Measurements from ENCODE around the gene FGD4.
A peak's percentile ranks its signal among the peaks of the same experiment; 100 is the strongest.
"Not testable (repeated sequence)": the region's sequence is repeated elsewhere in the genome, so short reads cannot be mapped to it uniquely, and the experiment has no call there.

The FGD4 gene

DNA sequence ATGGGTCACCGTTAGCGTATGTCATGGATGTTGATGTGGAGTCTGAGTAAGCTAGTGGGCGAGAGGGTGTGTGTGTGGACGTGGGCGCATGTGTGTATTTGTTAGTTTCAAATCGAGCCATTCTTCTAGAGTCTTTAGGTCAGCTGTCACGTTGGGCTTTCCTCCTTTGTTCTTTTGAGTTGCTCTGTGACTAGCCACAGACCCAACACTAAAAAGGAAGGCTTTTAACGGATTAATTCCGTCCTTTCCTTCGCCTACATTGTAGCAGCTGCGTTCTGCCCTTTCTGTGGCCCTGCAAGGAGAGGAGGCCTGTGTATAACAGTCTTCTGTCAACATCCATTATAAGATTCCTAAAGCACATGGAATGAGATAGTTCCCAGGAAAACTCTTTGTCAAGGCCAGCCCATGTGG, 162.6 kb downstream of the FGD4 start:
- peak; percentile 67 for DNase-seq (ENCODE audit: low spot score)

DNA sequence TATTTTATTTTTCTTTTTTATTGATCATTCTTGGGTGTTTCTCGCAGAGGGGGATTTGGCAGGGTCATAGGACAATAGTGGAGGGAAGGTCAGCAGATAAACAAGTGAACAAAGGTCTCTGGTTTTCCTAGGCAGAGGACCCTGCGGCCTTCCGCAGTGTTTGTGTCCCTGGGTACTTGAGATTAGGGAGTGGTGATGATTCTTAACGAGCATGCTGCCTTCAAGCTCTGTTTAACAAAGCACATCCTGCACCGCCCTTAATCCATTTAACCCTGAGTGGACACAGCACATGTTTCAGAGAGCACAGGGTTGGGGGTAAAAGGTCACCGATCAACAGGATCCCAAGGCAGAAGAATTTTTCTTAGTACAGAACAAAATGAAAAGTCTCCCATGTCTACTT, 163.1 kb downstream of the FGD4 start:
- not testable (repeated sequence) for DNase-seq (ENCODE audit: low spot score)

DNA sequence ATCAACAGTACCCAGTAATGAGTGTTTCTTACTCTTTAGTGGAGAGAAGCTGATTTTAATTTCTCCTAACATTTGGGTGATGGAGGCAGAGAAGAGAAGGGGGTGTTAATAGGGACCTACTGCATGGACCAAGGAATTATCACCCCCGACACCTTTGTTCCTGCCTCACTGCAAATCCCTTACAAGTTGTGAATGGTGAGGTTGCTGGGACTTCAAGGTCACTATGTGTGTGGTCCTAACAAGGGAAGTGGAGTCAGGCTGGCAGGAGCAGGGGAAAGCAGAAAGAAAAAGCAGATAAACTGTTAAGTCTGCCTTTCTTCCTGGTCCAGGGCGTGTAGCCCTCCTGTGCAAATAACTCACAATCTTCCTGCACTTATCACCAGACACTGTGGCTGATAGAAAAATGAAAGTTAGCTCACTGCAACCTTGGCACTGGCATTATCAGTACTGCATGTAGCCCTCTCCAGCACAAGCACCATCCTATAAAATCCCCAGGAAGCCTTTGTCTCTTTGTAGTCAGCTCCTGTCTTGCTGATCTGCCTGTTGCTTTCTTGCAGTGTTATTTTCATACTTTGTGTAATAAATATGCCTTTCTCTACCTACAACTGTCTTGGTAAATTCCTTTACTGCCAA, 167.4 kb downstream of the FGD4 start:
- no peak for DNase-seq (ENCODE audit: low spot score)

- DNase-seq (ENCODE audit: low spot score): no peak
These were observed 167.9 kb downstream of the FGD4 start for GRCh38 chr12:32567296-32567674.

GRCh38 chr12:32568228-32568627, 168.9 kb downstream of the FGD4 start:
- no peak for DNase-seq (ENCODE audit: low spot score)

GRCh38 chr12:32569259-32569658, 169.9 kb downstream of the FGD4 start:
- DNase-seq (ENCODE audit: low spot score): no peak

DNA sequence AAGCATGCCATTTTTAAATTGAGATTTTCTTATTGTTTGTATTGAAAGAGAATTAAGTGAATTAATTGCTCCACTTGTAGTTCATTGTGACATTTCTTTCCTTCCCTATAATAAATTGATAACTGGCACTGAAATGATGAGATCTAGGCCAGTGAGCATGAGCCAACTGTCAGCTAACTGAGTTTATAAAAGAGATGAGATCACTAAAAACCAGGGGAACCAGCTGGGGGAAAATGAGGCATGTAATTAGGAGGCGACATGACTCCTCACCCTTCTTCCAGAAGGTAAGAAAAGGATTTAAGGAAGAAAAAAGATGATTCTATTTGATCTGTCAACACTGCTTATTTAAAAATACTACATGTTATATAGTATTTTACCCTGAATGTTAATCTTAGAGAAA, 175.2 kb downstream of the FGD4 start:
- no peak for DNase-seq (ENCODE audit: low spot score)

GRCh38 chr12:32577328-32577727, 178.0 kb downstream of the FGD4 start:
- DNase-seq (ENCODE audit: low spot score): no peak

GRCh38 chr12:32583534-32583933, 184.2 kb downstream of the FGD4 start:
- no peak for DNase-seq (ENCODE audit: low spot score)

- no peak for DNase-seq (ENCODE audit: low spot score)
These were observed 186.3 kb downstream of the FGD4 start for GRCh38 chr12:32585680-32586079.

GRCh38 chr12:32586390-32586789, 187.0 kb downstream of the FGD4 start:
- DNase-seq (ENCODE audit: low spot score): no peak

DNA sequence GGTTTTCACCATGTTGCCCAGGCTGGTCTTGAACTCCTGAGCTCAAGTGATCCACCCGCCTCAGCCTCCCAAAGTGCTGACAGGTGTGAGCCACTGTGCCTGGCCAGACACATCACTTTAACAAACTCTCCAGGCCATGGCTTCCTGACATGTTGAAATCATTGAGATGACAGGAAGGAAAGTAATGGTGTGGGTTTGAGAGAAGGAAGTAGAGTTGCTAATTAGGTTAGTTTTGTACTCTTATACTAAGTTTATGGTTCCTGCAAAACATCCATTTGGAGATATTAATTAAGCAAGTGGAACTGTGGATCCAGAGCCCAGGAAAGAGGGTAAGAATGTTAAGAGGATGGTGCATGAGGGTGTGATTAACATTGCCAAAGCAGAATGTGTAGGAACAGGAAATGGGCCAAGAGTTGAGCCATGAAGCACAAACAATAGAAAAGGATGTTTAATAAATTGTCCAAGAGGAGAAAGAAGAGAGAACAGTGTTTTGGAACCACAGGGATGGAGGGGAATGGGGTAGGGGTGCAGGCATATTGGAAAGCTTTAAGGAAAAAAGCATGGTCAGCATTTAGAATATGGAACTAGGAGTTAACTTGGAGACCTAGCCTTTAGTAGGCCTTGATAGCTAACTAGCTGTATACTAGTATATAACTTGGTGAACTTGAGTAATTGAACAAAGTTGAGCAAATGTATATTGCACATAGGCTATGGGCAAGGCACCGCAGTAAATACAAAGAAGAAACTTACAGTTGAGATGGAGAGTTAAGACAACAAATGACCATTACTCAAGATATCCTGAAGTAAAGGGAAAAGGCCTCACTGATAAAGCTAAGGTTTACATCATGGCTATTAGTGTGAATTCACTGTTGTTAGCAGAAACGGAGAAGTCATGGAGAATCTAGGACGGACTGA, 188.5 kb downstream of the FGD4 start:
- DNase-seq (ENCODE audit: low spot score): no peak

DNA sequence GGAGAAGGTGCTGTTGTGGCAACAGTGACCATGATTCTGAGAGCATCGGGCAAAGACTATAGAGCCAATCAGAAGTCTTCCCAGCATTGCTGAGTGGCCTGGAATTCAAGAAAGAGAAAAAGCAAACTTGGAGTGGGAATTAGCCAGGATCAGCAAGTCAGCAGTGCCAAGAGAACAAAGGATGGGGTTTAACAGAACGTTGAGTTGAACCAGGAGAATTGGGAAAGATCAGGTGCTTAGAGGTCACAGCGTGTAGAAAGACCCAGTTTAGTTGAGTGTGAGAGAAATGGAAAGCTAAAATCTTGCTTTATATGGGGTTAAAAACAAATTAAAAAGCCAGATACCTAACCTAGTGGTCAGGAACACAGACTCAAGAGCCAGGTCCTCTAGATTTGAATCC, 189.2 kb downstream of the FGD4 start:
- no peak for DNase-seq (ENCODE audit: low spot score)

GRCh38 chr12:32589165-32589865, 190.0 kb downstream of the FGD4 start:
- no peak for DNase-seq (ENCODE audit: low spot score)

DNA sequence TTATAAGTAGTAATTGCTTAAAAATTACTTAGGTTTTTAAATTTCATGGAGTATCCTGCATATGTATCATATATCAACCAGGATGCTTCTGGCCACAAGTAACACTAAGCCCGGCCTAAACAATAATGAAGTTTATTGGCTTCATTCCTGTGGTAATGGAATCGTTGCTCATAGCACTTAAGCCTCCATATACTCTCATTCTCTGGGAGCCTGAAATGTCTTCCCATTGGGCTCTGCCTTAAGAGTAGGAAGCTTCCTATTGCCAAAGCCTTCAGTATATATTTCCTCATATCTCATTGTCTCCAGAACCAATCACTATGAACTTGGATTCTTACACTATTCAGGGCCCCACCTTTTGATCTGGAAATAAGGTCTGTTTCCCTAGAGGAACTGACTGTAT, 195.9 kb downstream of the FGD4 start:
- DNase-seq (ENCODE audit: low spot score): no peak

- no peak for DNase-seq (ENCODE audit: low spot score)
These were observed 196.7 kb downstream of the FGD4 start for GRCh38 chr12:32596030-32596429.

DNA sequence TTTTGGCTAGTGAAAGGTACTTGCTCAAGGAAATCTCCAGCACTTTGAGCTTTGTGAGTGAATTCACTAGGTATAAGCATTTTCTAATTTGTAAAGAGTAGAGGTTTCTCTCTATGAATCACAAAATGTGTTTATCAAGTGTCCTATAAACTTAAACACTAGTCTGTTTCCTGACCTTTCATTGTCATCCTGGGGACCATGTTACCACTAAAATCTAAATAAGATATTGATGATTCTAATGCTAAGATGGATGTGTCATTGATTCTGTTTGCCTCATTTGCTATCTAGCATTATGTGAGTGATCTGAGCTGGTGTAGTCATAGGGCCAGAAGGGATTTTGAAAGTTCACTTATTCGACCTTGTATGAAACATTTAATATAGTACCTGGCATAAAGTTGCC, 199.3 kb downstream of the FGD4 start:
- DNase-seq (ENCODE audit: low spot score): no peak

DNA sequence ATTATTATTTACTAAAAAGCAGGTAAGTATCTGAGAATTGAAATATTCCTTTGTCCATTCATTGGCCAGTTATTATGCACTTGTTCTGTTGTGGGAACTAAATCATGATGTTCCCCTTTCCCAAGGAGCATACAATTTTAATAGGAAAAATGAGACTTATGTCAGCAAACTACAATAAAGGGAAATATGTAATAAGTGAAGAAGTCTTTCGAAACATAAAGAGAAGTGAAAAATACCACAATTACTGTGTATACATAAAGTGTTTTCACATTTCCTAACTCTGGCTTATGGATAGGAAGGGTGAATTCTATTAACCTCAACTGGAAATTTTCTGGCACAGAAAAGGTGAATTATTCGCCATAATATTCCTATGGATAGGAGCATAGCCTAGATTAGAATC, 201.3 kb downstream of the FGD4 start:
- DNase-seq (ENCODE audit: low spot score): no peak

- no peak for DNase-seq (ENCODE audit: low spot score)
These were observed 203.7 kb downstream of the FGD4 start for GRCh38 chr12:32603071-32603470.

GRCh38 chr12:32603858-32604257, 204.5 kb downstream of the FGD4 start:
- no peak for DNase-seq (ENCODE audit: low spot score)

GRCh38 chr12:32604565-32604964, 205.2 kb downstream of the FGD4 start:
- no peak for DNase-seq (ENCODE audit: low spot score)

DNA sequence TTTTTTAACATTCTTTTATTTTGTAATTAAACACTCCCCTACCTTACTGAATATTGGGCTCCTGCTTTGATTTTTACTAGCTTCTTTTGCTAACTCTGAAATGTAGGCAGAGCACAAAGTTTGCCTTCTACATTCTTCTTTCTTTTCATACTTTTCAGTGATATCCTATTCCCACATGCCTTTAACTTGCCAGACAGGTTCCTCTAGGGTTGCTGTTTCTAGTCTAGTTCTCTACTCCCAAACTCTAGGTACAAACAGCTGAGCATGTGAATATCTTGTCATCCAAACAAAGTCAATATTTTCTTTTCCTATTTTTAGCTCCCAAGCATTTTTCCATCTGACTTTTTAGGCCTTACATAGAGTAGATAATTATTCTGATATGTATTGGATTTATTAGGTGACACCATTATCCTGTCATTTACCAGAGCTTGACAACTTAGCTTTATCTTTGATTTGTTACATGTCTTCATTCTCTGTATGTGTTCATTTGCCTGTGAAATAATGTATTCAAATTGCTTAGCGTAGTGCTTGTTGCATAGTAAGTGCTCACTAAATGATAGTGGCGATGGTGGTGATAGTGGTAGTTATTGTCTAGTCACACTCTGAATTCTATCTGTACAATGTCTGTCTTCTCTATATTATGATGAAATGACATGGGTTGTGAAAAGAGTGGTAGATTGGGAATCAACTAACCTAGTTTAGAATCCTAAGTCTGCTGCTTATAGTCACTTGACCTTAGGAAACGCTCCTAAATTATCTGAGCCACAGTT, 206.2 kb downstream of the FGD4 start:
- DNase-seq (ENCODE audit: low spot score): no peak
